ENCODE data around the gene LRRC27. TPM values are rescaled to one million over a fixed set of nuclear protein-coding genes. Genes with fewer than 3 reads are reported as not detected.

The LRRC27 gene
- total RNA-seq, 1 experiment from 2014 or later, result 5.6 TPM

DNA sequence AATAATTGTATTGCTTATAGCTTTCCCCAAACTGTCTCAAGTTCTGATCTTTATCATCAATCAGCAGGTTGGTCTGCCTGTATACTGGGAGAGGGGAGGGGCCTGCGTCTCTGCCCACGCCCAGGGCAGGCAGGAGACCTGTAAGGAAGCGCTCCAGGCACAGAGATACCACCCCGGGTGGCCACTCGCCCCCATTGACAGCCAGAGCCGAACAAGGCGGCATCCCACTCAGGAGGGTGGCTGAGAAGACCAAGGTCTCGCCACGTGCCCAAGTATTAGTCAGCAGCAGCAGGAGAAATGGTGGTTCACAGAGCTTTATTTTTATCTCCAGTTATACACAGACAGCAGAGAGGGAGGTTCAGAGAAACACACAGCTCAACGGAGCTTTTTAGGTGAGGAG lies 31.4 kb upstream of the LRRC27 start:
- Histone ChIP-seq H3K4me2 (ENCODE audit: low read length) (no peak overlapping the region), H3F3A (ENCODE audit: low read length, unreplicated experiment) (no peaks in the 10 kb centered on the region), H3K79me2 (ENCODE audit: low read length) (peaks cover 5% of the 10 kb centered on the region; the same call in 1 of the 2 replicates), H3K9ac (ENCODE audit: low read length) (no peak overlapping the region), H4K20me1 (ENCODE audit: low read length) (no peaks in the 10 kb centered on the region), H3K9me2 (replicated peaks; ENCODE audit: low read length) (no peaks in the 10 kb centered on the region), H3K36me3 (ENCODE audit: low read depth, low read length) (no peaks in the 10 kb centered on the region), H2AFZ (ENCODE audit: low read length) (no peak overlapping the region), H3K4me3 (ENCODE audit: low read length) (no peak overlapping the region), H3K9me3 (ENCODE audit: low read length) (no peaks in the 10 kb centered on the region), H3K27me3 (ENCODE audit: low read length) (no peaks in the 10 kb centered on the region), H3K27ac (ENCODE audit: low read length) (no peak overlapping the region), H3K4me1 (ENCODE audit: insufficient read depth, low read length) (no peaks in the 10 kb centered on the region)
- no TSS peak for BruUV-seq (replicated peaks)
- TF ChIP-seq EZH2 (IDR thresholded peaks at IDR 0.05; ENCODE audit: low read length, unreplicated experiment) (no peak), EZH2phosphoT487 (IDR thresholded peaks at IDR 0.05; ENCODE audit: borderline replicate concordance, low read length) (no peak), CTCF (conservative IDR thresholded peaks at IDR 0.05; ENCODE audit: low read depth, low read length) (no peak)
- POLR2A ChIA-PET (ENCODE audit: unreplicated experiment), result no interaction called here
- DNase-seq (no peak), ATAC-seq (no peak)
- intact Hi-C loops (cut with micrococcal nuclease), result no loop called here
- CTCF ChIA-PET, result no interaction called here

GRCh38 chr10:132301371-132302330 lies 30.3 kb upstream of the LRRC27 start:
- ATAC-seq (no peak), DNase-seq (no peak)
- no peak for TF ChIP-seq CTCF (conservative IDR thresholded peaks at IDR 0.05; ENCODE audit: low read depth, low read length)
- no peak for TF ChIP-seq EZH2 (IDR thresholded peaks at IDR 0.05; ENCODE audit: low read length, unreplicated experiment)
- TF ChIP-seq EZH2phosphoT487 (IDR thresholded peaks at IDR 0.05; ENCODE audit: borderline replicate concordance, low read length), result no peak
- Histone ChIP-seq H3K9me2 (replicated peaks; ENCODE audit: low read length) (no peaks in the 10 kb centered on the region), H3K27ac (ENCODE audit: low read length) (no peak overlapping the region), H3K36me3 (ENCODE audit: low read depth, low read length) (no peaks in the 10 kb centered on the region), H3K4me2 (ENCODE audit: low read length) (no peak overlapping the region), H4K20me1 (ENCODE audit: low read length) (no peaks in the 10 kb centered on the region), H3K9me3 (ENCODE audit: low read length) (no peaks in the 10 kb centered on the region), H2AFZ (ENCODE audit: low read length) (no peak overlapping the region), H3K4me3 (ENCODE audit: low read length) (no peak overlapping the region), H3K79me2 (ENCODE audit: low read length) (peaks cover 16% of the 10 kb centered on the region; the same call in 1 of the 2 replicates), H3K9ac (ENCODE audit: low read length) (no peak overlapping the region), H3K4me1 (ENCODE audit: insufficient read depth, low read length) (no peaks in the 10 kb centered on the region), H3F3A (ENCODE audit: low read length, unreplicated experiment) (no peaks in the 10 kb centered on the region), H3K27me3 (ENCODE audit: low read length) (no peaks in the 10 kb centered on the region)
- CTCF ChIA-PET, result no interaction called here
- intact Hi-C loops (cut with micrococcal nuclease), result no loop called here
- BruUV-seq (replicated peaks), result no TSS peak
- POLR2A ChIA-PET (ENCODE audit: unreplicated experiment), result no interaction called here
